Measurements from ENCODE around the gene CBARP.

The CBARP gene

GRCh38 chr19:1274852-1275259 is 37.1 kb upstream of the CBARP start:
- no peak for DNase-seq (ENCODE audit: extremely low read depth, low read depth)
- no peak for TF ChIP-seq CTCF (IDR thresholded peaks at IDR 0.05; ENCODE audit: low read depth, low read length)

- TF ChIP-seq CTCF (IDR thresholded peaks at IDR 0.05; ENCODE audit: low read depth, low read length) = no peak
- DNase-seq (ENCODE audit: extremely low read depth, low read depth) = no peak
These were observed 36.5 kb upstream of the CBARP start for GRCh38 chr19:1274081-1274851.

- no peak for DNase-seq (ENCODE audit: extremely low read depth, low read depth)
- no peak for TF ChIP-seq CTCF (IDR thresholded peaks at IDR 0.05; ENCODE audit: low read depth, low read length)
These were observed 35.6 kb upstream of the CBARP start for GRCh38 chr19:1273263-1274041.

- no peak for DNase-seq (ENCODE audit: extremely low read depth, low read depth)
- TF ChIP-seq CTCF (IDR thresholded peaks at IDR 0.05; ENCODE audit: low read depth, low read length) = no peak
These were observed 34.8 kb upstream of the CBARP start for GRCh38 chr19:1272423-1273262.

DNA sequence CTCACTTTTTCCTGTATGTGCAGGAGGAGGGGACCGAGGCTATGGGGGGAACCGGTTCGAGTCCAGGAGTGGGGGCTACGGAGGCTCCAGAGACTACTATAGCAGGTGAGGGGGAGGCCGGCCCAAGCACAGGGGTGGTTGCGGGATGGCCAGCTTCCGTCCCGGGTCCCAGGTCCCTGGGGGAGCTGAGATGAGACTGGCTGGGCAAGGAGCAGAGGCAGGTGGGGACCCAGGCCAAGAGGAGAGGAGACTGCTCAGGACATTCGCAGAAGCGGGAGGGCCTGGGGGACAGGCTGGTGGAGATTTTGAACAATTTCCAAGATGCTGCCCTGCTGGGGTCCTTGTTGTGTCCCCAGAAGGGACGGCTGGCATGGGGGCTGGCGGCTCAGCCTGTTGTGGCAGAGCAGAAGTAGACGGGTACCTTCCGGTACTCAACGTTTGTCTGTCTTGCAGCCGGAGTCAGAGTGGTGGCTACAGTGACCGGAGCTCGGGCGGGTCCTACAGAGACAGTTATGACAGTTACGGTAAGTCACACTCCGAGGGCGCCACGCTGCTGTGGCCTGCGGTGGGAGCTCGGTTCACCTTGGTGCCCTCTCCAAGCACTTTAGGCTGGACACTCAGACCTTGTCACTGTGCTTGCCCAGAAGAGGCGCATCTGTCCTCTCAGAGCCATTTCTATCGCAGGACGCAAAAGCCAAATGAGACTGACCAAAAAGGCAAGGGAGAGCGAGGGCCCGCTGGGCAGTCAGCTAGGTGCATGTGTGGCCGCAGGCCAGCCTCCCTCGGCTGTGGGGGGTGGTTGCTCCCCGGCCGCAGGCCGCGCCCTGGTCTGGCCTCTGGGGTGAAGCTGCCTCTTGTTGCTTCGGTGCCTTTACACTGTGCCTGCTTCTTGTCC is 34.0 kb upstream of the CBARP start:
- no peak for DNase-seq (ENCODE audit: extremely low read depth, low read depth)
- no peak for TF ChIP-seq CTCF (IDR thresholded peaks at IDR 0.05; ENCODE audit: low read depth, low read length)

GRCh38 chr19:1270854-1271527 is 33.2 kb upstream of the CBARP start:
- no peak for TF ChIP-seq CTCF (IDR thresholded peaks at IDR 0.05; ENCODE audit: low read depth, low read length)
- DNase-seq (ENCODE audit: extremely low read depth, low read depth) = no peak
